Hematopoietic multipotent progenitor cell (in vitro differentiated cells): Measurements from ENCODE around the gene CUZD1. TPM values are rescaled to one million over a fixed set of nuclear protein-coding genes. Genes with fewer than 3 reads are reported as not detected.
"Not testable (repeated sequence)": the region's sequence is repeated elsewhere in the genome, so short reads cannot be mapped to it uniquely, and the experiment has no call there.

ENCODE experiments used
- DNase-seq, 3 donors: peaks; one replicate each; pipeline ENCODE4 v3.0.0-alpha.2; 2011 to 2015; ENCODE audit warnings: low read depth in 2 of 3, low spot score in 2 of 3
- total RNA-seq: library from RNA; depleted of rRNA; stranded (reverse); fragments of >200 nt; gene quantifications from one replicate; pipeline ENCODE4 v1.2.3, GENCODE V29; 2012

Gene CUZD1, protein sequence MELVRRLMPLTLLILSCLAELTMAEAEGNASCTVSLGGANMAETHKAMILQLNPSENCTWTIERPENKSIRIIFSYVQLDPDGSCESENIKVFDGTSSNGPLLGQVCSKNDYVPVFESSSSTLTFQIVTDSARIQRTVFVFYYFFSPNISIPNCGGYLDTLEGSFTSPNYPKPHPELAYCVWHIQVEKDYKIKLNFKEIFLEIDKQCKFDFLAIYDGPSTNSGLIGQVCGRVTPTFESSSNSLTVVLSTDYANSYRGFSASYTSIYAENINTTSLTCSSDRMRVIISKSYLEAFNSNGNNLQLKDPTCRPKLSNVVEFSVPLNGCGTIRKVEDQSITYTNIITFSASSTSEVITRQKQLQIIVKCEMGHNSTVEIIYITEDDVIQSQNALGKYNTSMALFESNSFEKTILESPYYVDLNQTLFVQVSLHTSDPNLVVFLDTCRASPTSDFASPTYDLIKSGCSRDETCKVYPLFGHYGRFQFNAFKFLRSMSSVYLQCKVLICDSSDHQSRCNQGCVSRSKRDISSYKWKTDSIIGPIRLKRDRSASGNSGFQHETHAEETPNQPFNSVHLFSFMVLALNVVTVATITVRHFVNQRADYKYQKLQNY
- total RNA-seq: 0.54 TPM

DNA sequence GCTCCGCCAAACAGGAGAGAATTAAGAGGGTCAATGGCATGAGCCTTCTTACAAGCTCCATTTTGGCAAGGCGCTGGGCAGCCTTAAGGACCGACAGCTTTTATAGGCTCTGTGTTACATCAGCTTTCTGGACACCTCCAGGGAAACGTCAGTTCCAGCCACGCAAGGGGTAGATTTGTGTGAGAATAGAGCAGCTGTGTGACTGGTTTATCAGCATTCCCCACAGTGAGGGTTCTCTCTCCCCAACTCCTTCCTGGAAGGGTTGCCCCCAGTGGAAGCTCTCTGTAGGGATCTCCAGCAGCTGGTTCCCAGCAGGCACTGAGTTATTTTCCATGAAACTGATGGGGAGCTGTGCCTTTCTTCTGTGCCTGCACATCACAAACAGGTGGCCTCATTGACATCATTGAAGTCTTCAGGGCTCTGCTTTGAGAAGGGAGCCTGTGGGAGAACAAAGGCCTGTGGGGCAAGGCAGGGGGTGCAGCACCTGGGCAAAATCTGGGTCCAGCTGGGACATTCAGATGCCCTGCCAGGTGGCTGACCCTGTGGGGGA is at the start of gene CUZD1:
CUZD1 (minus strand) TSS at position 75 of the 550 bp plus-strand sequence; CDS start at position 61, 14 bp downstream.
- DNase-seq: no peak

DNA sequence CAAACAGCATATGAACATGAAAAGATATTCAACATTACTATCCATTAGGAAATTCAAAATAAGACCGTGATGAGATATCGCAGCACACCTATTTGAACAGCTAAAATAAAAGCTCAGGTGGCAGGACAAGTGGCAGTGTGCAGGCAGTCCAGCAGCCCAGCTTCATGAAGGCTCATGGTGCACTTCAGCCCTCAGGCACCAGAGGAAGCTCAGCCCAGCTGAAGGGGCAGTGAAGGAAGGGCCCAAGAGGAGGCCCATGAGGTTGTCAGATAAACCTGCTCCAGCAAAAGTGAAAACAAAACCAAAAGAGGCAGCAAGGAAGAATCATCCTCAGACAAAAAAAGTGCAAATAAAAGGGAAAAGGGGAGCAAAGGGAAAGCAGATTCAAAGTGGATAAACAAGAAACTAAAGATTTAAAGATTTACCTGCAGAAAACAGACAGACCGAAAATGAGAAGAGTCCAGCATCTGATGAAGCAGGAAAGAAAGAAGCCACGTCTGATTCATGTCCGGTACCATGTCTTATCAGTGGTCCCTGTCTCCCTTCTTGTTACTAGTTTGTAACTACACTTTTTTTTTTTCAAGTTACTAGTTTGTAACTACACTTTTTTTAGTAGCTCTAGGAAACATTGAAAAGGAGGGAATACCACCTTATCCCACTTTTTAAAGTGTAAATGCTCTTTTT is 48.7 kb upstream of the CUZD1 start:
- no peak for DNase-seq

DNA sequence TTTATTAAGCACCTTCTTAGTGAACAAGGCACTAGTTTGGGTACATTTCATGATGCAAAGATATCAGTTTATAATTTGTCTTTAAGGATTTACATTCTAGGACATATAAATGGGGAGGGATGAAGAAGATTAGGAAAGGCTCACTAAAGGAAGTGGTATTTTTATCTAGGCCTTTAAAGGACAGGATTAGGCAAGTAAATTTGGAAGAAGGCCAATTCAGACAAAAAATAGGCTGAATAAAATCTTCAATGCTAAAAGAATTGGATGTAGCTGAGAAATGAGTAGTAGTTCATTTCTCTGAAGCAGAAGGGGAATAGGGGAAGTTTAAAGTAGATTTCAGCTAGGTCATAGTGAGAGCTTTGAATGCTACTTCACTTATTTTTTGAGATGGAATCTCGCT is 38.5 kb upstream of the CUZD1 start:
- no peak for DNase-seq

DNA sequence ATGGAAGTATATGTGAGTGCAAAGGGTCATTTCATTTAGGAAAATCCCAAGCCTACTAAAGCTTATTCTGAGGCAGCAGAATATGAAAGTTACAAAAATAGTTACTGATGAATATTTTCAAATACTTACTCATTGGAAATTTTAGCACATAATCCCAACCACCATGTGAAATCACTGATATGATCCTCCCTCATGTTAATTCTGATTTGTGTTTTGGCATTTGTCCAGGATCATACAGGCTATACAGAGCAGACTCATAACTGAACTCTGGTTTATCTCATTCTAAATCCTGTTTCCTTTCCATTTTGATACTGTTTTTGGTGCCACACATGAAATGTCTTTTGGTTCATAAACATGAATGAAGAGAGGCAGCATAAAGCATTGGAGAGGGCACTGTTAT is 37.1 kb upstream of the CUZD1 start:
- peak in 2 of 3 donors; percentile 16 to 43 for DNase-seq

DNA sequence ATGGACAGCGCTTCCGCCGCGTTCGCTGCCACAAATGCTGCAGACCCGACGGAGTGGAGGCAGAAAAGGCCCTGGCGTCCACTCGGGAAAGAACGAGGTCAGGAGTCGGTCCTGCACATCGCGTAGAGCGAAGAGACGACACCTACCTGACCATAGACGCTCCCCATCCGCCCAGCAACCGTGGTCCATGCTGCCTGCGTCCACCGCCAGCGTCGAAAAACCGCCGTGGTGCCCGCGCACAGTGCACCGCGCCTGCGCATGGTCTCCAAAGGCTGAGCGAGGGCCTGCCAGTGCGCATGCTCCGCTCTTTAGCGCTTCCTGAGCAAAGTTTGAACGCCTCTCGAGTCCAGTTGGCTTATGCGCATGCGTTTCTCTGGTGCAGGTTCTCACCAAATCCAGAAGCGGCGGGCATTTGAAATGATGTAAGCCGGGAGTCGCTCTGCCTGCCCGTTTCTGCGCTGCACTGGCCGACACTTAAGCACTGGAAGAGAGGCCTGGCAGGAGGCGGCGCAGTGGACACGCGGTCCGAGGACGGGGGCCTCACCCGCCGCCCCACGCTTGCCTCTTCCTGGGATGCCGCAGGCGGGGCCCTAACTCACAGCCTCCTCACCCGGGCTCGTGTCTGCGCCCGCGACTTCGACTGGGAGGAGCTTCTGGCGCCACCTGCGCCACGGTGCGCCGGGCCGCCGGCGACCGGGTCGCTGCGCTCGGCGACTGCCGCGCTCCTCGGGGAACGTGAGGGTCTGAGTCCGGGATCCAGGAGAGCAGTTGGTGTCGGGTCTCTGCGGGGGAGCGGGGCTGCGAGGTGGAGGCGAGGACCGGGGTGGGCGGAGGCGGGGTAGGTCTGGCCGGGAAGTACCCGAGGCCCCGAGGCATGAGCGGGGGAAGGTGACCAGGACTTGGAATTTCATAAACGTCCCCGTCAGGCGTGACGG is 33.9 kb upstream of the CUZD1 start, which contains the start of gene FAM24B:
FAM24B (minus strand) TSS at position 243 of the 935 bp plus-strand sequence. CDS start 29,066 bp downstream, outside the sequence.
- peak; percentile 88 to 98 (median 95) for DNase-seq

DNA sequence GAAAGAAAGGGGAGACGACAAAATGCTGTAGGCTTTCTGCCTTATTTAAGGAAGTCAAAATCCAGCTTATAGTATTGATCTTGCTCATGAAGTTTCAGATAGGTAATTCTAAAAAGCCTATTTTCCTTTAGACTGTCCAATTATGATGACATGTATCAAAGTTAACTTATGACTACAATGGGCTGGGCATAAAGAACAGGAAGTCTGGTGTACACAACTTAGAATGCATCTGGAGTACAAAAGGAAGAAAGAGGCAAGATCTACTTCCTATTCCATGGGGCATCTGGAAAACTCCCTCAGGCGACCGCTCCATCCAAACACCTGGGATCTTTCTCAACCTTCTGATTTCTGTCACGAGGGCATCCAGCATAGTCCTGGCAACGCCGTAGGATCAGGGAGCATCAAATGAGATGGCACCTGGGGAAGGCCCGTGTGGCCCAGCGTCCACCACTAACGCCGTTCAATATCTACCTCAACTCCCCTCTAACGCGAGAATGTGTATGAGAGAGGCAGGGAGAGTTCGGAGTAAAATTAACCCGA is 33.2 kb upstream of the CUZD1 start:
- DNase-seq: peak in 2 of 3 donors; percentile 8 to 34

DNA sequence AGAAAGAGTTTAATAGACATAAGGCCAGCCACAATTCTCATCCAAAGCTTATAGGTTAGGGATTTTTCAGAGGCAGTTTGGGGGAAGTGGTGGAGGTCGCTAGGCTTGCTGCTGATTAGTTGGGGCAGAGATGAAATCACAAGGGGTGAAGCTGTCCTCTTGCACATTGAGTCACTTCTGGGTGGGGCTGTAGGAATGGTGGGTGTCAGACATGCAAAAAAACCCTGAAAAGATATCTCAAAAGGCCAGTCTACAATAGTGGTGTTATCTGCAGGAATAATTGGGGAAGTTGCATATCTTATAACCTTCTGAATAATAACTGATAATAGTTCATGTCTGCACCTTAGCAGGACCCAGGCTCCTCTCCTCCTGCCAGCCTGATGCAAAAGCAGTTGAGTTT is 31.6 kb upstream of the CUZD1 start:
- DNase-seq: peak in 2 of 3 donors; percentile 20 to 24

DNA sequence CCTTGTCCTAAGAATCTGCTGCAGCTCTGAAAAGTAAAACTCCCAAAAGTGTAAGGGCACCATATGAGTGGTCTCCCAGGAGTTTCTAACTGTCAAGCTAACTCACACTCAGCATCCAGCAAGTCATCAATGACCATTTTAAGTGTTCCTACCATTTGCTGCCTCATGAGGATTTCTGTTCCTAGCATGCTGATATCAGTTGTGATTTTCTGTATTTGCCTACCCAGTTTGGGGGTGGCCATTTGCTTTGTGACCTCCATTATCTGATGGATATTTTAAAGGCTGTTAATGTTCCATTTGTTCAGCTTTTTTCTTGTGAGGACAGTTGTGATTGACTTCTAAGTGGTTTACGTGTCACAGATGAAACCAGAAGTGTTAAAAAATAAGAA is 30.8 kb upstream of the CUZD1 start:
- no peak for DNase-seq

DNA sequence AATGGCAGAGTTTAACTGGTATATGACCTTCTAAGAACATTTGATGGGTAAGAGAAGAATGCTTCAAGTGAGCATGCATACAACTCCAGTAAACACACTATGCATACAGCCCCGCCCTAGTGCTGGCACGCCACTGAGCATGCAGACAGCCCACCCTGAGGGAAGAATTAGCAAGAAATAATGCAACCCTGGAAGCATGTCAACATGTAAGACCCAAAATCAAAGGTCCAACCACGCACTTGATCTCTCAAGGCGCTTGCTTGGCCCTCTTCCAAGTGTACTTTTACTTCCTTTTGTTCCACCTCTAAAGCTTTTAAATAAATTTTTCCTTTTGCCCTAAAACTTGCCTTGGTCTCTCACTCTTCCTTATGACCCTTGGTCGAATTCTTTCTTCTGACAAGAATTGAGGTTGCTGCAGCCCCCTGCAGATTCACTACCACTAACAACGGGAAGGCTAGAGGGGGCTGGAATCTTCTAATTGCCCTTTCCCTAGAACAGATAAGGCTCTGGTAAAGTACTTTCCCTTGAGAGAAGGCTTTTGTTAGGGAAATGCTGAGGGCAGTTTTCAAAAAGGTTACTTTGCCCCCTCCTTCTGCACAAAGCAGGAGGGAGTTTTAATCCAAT is 30.3 kb upstream of the CUZD1 start:
- no peak for DNase-seq

DNA sequence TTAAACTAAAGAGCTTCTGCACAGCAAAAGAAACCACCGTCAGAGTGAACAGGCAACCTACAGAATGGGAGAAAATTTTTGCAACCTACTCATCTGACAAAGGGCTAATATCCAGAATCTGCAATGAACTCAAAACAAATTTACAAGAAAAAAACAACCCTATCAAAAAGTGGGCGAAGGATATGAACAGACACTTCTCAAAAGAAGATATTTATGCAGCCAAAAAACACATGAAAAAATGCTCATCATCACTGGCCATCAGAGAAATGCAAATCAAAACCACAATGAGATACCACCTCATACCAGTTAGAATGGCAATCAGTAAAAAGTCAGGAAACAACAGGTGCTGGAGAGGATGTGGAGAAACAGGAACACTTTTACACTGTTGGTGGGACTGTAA is 26.3 kb upstream of the CUZD1 start:
- not testable (repeated sequence) for DNase-seq

DNA sequence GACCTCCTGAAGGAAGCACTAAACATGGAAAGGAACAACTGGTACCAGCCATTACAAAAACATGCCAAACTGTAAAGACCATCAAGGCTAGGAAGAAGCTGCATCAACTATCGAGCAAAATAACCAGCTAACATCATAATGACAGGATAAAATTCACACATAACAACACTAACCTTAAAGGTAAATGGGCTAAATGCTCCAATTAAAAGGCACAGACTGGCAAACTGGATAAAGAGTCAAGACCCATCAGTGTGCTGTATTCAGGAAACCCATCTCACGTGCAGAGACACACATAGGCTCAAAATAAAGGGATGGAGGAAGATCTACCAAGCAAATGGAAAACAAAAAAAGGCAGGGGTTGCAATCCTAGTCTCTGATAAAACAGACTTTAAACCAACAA is 23.1 kb upstream of the CUZD1 start:
- DNase-seq: not testable (repeated sequence)

DNA sequence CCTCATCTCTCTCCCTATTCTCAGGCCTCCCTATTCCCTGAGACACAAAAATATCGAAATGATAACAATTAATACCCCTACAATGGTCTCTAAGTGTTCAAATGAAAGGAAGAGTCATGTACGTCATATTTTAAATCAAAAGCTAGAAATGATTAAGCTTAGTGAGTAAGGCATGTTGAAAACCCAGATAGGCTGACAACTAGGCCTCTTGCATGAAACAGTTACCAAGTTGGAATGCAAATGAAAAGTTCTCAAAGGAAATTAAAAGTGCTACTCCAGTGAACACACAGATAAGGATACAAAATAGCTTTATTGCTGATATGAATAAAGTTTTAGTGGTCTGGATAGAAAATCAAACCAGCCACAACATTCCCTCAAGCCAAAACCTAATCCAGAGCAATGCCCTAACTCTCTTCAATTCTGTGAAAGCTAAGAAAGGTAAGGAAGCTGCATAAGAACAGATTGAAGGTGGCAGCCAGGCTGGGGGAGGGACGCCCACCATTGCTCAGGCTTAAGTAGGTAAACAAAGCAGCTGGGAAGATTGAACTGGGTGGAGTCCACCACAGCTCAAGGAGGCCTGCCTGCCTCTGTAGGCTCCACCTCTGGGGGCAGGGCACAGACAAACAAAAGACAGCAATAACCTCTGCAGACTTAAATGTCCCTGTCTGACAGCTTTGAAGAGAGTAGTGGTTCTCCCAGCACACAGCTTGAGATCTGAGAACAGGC is 21.3 kb upstream of the CUZD1 start:
- not testable (repeated sequence) for DNase-seq

DNA sequence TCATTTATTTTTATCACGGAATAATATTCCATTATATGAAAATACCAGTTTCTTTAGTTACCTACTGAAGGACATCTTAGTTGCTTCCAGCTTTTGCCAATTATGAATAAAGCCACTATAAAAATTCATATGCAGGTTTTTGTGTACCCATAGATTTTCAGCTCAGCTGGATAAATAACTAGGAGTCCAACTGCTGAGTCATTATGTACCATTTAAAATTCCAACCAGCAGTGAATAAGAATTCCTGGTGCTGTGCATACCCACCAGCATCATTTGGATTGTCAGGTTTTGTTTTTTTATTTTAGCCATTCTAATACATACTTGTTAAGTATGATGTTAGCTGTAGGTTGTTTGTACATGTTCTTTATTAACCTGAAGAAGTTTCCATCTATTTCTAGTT is 19.2 kb upstream of the CUZD1 start:
- DNase-seq: no peak

DNA sequence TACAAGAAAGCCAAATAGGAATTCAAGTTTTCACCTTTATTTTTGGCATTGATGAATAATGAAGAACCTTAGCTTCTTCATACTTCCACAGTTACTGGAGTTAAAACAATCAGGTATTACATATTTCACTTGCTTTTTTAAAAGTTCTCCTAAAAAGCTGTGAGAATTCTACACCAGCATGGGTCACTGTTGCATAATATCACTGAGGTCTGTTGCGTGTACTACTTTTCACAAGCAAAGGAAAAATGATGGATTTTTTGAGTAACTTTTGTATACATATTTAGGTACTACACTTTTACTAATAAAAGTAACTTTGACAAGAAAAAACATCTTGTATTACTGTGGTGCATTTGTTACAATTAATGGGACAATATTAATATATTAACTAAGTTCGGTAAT is 18.5 kb upstream of the CUZD1 start:
- no peak for DNase-seq

DNA sequence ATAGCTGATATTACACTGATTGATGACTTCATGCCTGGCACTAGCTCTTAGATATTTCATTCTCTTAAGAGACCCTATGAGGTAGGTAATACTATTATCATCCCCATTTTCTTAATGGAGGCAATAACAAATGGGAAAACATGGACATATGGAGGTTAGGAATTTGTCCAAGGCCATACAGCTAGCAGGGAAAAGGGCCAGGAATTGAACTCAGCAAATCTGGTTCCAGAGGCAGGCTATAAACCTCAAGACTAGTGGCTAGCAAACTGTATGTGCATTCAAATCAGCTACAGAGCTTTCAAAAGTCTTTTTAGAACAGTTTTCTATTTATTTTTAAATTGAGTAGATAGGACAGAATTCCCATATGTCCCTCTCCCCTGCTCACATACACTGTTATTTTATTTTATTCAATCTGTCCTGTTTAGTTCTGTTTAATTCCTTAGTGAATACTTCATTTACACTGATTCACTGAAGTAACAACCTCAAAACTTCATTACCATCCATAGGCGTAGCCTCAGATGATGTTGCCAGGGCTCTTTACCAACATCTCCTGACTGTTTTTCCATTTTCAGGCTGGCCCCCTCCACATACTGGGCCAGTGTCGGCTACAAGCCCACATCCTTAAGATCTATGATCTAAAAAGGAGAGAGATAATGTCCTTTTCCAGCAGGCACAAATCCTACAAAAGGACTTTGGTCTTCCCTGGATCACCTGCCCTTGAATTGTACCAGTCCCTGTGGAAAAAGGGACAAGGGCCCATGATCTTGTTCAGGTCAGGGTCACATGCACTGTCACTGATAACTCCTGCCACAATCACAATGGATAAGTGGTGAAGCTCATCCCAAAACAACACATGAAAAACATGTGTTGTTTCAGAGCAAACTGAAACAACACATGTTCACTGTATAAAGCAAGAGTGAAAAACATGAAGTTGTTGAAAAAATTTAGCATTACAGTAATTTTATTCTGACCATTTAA is 17.8 kb upstream of the CUZD1 start:
- no peak for DNase-seq

DNA sequence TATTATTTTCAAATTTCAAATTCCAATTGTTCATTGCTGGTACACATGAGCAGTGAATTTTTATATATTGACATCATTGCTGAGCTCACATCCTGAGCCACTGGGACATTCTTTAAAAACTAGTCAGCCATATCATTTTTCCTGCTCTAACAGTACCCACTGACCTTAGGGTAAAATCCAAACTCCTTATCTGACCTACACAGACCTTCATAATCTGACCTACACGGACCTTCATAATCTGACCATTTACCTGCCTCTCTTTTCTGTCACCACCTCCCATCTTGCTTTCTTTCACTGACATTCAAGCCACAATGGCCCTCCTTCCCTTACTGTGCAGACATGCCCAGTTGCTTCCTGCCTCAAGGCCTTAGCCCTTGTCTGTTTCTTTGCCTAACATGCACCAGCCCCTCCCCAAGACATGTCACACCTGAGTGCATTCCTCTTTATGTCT is 16.1 kb upstream of the CUZD1 start:
- no peak for DNase-seq

DNA sequence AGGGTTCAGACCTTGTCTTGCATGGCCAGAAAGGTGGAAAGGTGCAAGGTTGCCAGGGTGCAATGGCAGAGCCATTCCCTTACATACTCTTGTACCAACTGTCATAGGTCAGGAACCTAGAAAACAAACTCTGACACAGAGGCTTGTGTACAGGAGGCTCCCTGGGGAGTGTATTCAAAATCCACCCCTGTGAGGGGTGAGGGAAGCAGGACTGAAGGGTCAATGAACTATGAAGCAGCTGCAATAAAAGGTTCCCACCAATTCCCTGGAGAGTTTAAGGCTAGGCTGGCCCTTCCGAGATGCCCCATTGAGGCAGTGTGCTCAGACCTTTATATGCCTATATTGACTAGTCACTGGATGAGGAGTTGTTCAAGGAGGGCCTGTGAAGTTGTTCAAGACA is 13.9 kb upstream of the CUZD1 start:
- no peak for DNase-seq
